IPS DF 6.9 (cell line): ENCODE results near the gene AHDC1.

ENCODE experiments used
- DNase-seq: peaks from one replicate; pipeline ENCODE4 v3.0.0-alpha.2; 2013; ENCODE audit warnings: low read depth, low spot score
- H3K27ac ChIP-seq: one replicate; pipeline ENCODE4 v1.5.1; 2013; ENCODE audit warnings: low read length, control low read depth
- H3K27me3 ChIP-seq: 2 replicates; pipeline ENCODE4 v1.6.1; 2013; ENCODE audit warnings: mild to moderate bottlenecking, low read length; ENCODE audit not compliant: control insufficient read depth, insufficient read depth
- H3K36me3 ChIP-seq: 2 replicates; pipeline ENCODE4 v1.6.1; 2013; ENCODE audit warnings: low read length; ENCODE audit not compliant: control insufficient read depth, insufficient read depth
- H3K4me1 ChIP-seq: 2 replicates; pipeline ENCODE4 v1.6.1; 2013; ENCODE audit warnings: low read length; ENCODE audit not compliant: control insufficient read depth, insufficient read depth
- H3K4me3 ChIP-seq: 2 replicates; pipeline ENCODE4 v1.5.1; 2013; ENCODE audit warnings: mild to moderate bottlenecking, low read length
- H3K9me3 ChIP-seq: 2 replicates; pipeline ENCODE4 v1.6.1; 2013; ENCODE audit warnings: low read length, inconsistent platforms; ENCODE audit not compliant: control insufficient read depth, insufficient read depth
- WGBS: extraction: QIAGEN DNeasy Blood & Tissue Kit; methylation state at CpG from one replicate; pipeline ENCODE4 v1.1.7; 2013; ENCODE audit warnings: mixed read lengths, missing lambda C conversion rate; ENCODE audit not compliant: insufficient read length, insufficient coverage; 5-methylcytosine and 5-hydroxymethylcytosine counted together

AHDC1 gene

GRCh38 chr1:27489501-27489972 is 114.4 kb downstream of the AHDC1 start:
- no peak for DNase-seq
- H3K4me1 ChIP-seq: no peaks in the 10 kb centered on the region
- H3K9me3 ChIP-seq: no peaks in the 10 kb centered on the region
- no CpG with 5 or more reads among the region's 26 CpGs for WGBS
- no peaks in the 10 kb centered on the region for H3K36me3 ChIP-seq
- peak overlapping the region; percentile 96 for H3K4me3 ChIP-seq
- no peak overlapping the region for H3K27ac ChIP-seq
- H3K27me3 ChIP-seq: no peaks in the 10 kb centered on the region

- Histone ChIP-seq H3K27me3 (no peaks in the 10 kb centered on the region), H3K9me3 (no peaks in the 10 kb centered on the region), H3K4me3 (no peak overlapping the region), H3K36me3 (no peaks in the 10 kb centered on the region), H3K4me1 (no peaks in the 10 kb centered on the region), H3K27ac (no peak overlapping the region)
- no CpG with 5 or more reads among the region's 6 CpGs for WGBS
- DNase-seq: no peak
These were observed 115.7 kb downstream of the AHDC1 start for GRCh38 chr1:27487966-27488884.

DNA sequence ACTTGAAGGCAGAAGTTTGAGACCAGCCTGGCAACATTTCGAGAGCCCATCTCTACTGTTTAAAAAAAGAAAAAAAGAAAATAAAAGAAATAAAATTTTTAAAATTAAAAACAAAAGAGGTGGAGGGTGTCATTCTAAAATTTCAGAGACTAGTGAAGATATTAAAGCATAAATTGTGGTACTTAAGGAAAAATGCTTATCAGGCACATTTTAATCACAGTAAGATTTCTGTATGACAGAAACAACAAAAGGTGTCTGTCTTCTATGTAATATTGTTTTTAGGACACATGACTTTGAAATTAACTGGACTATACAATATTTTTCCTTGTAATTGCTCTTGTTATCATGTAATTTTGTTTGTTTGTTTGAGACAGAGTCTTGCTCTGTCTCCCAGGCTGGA is 118.6 kb downstream of the AHDC1 start:
- no peak overlapping the region for H3K27ac ChIP-seq
- H3K4me3 ChIP-seq: no peak overlapping the region
- H3K27me3 ChIP-seq: no peaks in the 10 kb centered on the region
- no CpG with 5 or more reads among the region's 1 CpG for WGBS
- H3K36me3 ChIP-seq: no peaks in the 10 kb centered on the region
- H3K4me1 ChIP-seq: no peaks in the 10 kb centered on the region
- DNase-seq: no peak
- no peaks in the 10 kb centered on the region for H3K9me3 ChIP-seq
